Measurements from ENCODE around the gene FALEC.

FALEC gene

DNA sequence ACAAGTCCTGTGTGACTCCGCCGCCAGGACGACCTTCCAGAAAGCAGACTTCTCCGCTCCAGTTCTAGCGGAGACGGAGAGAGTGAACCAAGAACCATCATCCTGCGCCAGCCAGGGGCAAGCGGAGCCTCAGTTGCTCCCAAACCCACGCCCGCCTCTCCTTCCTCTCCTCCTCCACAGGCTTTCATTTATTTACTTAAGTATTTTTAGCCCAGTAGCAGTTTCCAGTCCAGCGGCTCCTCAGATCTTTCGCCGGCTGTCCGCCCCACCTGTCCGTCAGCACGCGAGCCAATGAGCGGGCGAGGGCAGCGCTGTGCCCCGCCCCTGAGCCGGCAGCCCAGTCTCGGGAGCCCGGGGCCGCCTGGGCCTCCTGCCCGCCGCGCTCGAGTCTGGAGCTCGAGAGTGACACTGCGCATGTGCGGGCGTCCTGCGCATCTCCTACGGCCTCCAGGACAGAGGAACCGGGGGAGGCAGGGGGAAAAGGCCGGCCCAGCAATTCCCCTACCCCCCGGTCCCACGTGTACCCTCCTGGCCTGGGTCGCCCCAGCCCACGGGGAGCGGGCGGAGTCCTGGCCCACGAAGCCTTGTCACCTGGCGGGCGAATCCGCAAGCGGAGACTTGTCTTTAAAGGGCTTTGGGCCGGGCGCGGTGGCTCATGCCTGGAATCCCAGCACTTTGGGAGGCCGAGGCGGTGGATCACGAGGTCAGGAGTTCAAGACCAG lies at the start of gene FALEC:
TSS of gene FALEC (plus strand) at position 425 of the 722 bp plus-strand sequence.
- DNase-seq = peak; percentile 96

DNA sequence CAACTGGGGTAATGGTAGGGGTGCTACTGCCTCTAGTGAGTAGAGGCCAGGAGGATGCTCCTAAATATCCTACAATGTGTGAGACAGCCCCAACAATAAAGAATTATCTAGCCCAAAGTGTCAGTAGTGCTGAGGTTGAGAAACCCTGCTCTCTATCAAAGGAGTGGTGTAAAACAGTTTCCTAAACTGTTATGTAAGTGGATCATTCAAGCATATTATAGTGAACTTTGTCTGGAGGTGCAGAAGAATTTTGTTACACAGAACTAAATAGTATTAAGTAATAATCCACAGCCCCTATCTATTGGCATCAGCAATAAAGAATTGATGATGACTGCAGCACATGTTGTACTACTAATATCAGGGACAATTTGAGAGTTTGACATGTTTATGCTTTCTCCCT lies 48.6 kb upstream of the FALEC start:
- no peak for DNase-seq

DNA sequence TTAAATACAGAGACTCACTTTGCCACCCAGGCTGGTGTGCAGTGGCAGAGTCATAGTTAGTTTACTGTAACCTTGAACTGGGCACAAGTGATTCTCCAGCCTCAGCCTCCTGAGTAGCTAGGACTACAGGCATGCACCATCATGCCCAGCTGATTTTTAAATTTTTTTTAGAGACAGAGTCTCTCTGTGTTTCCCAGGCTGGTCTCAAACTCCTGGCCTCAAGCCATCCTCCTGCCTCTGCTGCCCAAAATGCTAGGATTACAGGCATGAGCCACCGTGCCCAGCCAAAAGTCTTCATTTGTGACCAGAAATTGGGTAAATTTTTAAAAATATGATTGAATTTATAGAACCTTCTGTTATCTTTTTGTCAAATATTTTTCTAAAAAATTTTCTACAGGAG lies 46.3 kb upstream of the FALEC start:
- no peak for DNase-seq

DNA sequence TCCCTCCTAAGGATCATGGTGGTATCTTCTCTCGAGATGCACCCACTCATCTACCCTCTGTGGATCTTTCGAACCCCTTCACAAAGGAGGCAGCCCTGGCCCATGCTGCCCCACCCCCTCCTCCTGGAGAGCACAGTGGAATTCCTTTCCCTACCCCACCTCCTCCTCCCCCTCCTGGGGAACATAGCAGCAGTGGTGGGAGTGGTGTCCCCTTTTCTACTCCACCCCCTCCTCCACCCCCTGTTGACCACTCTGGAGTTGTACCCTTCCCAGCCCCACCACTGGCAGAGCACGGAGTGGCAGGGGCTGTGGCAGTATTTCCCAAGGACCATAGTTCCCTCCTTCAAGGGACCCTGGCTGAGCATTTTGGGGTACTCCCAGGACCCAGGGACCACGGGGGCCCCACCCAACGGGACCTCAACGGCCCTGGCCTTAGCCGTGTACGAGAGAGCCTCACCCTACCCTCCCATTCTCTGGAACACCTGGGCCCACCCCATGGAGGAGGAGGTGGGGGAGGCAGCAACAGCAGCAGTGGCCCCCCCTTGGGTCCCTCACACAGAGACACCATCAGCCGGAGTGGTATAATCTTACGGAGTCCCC lies 42.9 kb upstream of the FALEC start:
- no peak for DNase-seq

DNA sequence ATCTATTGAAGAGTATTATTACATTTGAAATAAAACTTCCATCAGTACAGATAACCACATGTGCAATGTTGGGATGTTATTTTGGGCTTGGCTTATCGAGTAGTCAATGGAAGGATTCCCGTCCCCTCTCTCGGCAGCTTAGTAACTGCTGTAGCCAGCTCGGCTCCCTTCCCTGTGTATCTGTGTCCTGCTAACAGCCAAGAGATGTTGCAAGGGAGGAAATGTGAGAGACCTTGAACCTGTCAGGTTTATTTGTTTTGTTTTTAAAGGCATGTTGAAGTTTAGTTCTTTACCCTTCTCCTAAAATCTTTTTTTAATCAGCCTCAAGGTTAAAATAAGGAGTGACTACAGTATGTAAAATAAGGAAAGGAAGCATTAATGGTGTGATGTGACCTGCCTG lies 41.9 kb upstream of the FALEC start:
- no peak for DNase-seq

DNA sequence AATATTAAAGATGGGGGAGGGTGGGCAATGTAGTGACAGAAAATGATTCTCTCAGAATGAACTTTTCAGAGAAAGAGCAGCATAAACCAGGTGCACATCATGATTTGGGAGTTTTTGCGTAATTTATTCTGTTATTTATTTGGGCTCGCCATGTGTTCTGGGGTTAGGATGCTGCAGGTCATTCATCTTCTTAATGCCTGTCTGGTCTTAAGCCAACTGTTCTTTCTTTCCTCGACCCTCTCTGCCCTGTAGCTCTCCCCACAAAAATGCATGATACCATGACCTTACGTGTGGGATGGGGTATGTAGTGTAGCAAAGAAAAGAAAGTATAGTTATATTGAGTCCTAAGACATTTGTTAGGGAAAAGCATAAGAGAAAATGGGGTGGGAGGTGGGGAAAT lies 40.7 kb upstream of the FALEC start:
- DNase-seq = no peak

DNA sequence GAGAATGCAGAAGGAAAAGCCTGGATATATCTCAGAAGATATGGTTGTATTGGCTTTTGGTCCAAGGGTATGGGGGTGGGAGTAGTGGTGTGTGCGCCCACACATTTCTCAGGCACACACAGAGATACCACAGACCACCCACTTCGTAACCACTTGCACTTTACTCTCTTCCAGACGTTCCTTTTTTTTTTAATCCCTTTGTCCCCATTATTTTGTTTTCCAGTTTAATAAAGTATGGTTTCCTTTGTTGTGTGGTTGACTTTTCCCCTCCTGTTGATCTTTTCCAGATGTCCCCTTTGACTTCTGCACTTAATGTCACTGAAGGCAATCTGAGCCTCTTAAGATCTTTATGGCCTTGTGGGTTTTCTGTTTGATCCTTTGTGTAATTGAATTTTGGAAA lies 38.8 kb upstream of the FALEC start:
- DNase-seq = no peak

DNA sequence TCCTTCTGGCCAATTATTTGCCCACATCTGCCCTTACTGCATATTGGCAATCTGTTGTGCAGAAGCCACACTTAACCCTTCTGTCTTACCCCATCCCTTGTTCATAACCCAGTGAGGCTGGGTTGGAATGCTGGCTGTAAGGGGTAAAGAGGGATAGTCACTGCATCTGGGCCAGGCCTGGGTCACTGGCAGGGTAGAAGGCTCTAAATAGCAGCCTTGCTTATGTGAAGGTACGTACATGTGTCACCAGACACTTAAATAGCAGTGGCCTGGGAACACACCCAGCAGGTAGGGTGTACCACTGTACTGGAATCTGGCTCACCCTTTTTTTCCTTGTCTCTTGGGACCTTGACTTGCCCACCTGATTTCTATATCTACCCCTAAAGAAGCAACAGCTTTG lies 38.2 kb upstream of the FALEC start:
- no peak for DNase-seq

DNA sequence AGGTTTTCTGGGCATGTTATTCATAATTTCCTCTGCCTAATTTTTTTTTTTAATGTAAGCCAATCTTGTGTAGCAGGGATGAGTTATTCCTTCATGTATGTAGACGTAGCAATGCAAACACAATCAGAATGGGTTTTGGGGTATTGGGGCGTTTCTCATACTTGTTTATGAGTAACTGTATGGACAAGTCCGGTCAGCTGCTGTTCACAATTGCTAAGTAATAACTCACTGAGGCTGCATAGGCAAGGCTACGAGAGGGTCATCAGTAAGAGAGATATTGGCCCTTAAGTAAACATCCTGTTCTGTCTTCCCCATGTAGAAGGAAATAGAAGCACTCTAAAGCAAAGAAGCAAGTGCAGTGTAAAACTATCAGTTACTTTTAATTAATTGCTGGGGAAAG lies 37.8 kb upstream of the FALEC start:
- DNase-seq = no peak

DNA sequence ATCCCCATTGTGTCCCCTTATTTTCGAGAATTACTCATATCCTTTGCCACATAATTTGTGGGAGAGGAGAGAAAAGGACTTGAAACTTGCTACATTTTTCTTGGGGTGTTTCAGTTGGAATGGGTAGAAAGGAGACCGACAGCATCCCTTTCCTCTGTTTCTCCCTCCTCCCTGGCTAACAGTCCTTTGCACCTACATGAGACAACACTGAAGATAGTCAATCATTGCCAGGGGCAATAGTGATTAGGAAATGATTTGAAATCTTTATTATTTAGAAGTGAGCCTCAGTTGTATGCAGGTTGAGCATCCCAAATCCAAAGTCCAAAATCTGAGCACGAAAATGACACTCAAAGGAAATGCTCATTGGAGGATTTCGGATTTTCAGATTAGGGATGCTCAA lies 36.2 kb upstream of the FALEC start:
- DNase-seq = no peak

DNA sequence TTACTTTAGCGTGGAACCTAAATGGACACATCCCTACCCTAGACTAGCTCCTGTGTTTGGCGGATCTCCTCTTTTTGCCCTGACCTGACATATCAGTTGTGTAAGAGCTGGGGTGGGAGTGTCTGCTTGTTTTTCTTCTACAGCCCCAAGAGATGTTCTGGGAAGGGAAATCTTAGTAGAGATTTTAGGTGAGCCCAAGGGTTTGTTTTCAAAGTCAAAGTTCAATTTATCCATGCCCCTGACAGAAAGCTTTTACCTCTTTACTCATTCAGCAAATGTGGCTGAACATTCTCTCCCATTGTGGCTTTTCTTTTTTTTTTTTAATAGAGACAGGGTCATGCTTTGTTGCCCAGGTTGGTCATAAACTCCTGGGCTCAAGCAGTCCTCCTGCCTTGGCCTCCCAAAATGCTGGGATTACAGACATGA lies 35.6 kb upstream of the FALEC start:
- no peak for DNase-seq

DNA sequence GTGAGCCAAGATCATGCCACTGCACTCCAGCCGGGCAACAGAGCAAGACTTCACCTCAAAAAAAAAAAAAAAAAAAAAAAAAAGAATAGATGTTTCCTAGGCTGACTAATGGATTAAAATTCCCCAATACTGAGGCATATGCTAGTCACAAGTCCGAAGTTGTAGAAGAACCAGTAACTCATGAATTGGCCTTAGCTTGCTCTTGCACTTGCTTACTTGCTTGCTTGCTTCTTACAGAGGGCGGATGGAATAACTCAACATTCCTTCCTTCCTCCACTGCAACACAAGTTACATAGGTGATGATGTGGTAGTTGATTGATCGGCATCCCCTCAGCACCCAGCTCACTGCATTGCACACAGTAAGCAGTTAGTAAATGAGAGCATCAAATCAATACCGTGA lies 31.1 kb upstream of the FALEC start:
- no peak for DNase-seq

DNA sequence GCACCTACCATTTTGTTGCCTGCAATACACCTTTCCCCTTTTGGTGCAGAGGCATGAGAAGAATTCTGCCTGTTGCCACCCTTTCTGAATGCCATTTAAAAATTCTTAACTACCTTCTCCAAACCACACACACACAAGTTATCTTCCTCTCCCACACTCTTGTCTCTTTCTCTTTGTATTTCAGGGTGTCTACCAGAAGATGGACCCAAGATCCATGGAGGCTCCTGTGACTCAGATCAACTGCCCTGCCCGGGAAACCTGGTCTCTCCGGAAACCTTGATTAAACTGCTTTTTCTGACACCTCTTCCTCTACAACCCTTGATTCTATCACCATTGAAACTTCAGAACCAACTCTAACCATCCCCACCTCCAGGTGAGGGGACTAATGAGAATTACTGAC lies 30.7 kb upstream of the FALEC start:
- no peak for DNase-seq

DNA sequence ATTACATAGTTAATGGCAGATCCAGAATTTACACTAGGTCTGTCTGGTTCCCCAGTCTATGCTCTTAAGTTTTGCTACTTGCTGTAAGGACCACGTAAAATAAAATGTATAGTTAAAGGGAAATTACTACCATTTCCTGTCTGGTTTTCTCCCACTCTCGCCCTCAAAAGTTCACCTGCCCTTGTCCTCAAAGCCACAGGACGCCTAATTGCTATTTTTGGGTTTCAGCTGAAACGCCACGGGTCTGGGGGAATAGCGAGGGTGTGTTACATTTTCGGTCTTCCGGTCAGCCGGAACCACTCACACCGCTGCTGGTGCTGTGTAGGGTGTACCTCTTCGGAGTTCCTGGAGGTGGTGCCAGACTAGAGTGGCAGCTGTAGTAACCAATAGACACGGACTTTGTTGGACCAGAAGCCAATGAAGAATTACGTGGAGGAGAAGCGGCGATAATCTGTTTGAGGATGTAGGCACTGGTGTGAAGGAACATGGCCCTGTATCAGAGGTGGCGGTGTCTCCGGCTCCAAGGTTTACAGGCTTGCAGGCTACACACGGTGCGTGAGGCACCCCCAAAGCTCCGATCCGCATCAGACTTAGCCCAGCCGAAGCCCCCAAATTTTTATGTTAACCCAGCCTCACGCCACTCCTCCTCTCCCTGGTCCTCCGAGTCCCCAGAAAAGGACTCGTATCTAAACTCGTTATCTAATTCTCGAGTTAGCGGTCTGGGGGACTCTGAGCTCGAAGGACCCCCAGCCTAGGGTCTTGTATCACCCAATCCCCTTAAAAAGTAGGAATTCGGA lies 28.4 kb upstream of the FALEC start, which contains the start of gene TARS2:
TSS of gene TARS2 (plus strand) at position 454 of the 797 bp plus-strand sequence. CDS start at position 486, 32 bp downstream.
- peak; percentile 98 for DNase-seq

DNA sequence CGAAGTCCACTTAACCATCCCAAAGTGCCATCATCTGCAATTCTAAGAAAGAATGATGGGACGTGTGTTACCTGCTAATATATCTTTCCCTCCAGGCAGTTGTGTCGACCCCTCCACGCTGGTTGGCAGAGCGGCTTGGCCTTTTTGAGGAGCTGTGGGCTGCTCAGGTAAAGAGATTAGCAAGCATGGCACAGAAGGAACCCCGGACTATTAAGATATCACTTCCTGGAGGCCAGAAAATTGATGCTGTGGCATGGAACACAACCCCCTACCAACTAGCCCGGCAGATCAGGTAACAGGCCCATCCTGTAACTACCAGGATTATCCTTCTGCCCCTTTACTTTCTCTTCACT lies 27.8 kb upstream of the FALEC start:
- DNase-seq = no peak

DNA sequence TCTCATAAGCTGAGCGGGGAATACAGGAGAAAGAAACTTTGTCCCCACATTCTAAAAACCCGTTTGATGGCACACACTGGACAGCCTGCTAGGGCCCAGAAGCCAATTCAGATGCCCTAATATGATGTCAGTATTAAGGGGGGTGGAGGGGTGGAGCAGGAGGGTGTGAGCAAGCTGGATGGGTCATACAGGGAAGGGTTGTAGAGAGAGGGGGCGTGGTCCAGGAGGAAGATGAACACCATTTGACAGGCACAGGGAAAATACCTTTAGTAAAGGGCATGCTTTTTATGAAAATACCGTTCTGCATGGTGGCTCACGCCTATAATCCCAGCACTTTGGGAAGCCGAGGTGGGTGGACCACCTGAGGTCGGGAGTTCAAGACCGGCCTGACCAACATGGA lies 22.4 kb upstream of the FALEC start:
- DNase-seq = no peak

DNA sequence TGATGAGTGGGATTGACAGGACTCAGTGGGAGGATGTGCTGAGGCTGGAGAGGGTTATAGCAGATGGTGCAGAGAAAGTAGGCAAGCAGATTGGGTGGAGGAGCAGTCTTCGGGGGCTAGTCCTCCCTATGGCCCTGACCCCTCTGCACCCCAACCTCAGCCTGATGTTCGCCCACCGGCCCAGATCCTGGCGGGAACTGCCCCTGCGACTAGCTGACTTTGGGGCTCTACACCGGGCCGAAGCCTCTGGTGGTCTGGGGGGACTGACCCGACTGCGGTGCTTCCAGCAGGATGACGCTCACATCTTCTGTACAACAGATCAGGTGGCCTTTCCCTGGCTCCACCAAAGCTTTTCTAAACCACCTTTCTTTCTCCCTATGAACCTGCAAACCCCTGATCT lies 17.2 kb upstream of the FALEC start:
- no peak for DNase-seq

DNA sequence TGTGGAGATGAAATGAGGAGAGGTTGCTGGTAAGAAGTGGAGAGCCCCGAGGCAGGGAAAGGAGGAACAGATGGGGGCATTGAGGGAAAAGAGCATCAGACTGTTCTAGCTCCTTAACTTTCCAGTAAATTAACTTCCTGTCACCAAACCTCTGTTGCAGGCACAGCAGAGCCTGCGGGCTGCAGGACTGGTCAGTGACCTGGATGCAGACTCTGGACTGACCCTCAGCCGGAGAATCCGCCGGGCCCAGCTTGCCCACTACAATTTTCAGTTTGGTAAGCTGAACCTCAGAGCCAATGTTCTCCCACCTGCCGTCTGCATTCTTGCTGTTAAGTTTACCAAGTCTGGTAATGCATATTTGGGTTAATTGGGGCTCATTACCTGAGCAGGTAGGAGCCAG lies 10.1 kb upstream of the FALEC start:
- DNase-seq = no peak

DNA sequence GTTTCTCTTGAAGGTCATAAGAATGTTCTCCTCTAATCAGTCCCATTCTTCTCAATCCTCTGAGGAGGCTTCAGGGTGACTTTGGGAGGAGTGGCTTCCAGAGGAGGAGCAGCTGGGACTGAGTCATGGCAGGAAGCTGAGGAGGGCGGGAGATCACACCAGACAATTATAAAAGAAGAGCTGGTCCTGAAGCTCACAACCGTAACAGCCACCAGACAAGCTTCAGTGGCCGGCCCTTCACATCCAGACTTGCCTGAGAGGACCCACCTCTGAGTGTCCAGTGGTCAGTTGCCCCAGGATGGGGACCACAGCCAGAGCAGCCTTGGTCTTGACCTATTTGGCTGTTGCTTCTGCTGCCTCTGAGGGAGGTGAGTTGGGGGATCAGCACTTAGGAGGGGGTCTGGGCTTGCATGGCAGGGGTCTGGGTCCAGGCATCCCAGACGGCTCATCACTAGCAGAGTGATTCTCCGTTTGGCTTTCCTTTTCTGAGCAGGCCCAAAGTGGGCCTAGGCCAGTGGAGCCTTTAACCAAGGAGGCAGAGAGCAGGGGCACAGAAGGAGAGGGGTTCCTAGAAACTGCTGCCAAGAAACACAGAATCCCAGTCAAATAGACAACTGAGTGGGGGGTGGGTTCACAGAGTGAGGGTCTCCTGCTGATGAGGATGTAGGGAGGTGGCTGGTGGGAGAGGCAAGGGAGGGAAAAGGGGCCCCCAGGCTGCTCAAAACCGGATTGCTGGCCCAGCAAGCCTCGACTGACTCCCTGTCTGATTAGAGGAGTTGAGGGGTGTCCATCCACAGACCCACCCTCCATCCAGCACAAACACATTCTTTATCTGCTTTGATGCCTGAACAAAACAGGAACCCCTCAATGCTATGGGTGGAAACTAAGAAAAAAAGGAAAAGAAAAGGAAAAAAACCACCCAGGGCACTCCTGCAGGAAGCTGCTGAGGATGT lies 7.4 kb upstream of the FALEC start, which contains the start of gene ECM1:
TSS of gene ECM1 (plus strand) at position 198 of the 953 bp plus-strand sequence. CDS start at position 299, 101 bp downstream.
- DNase-seq = no peak

DNA sequence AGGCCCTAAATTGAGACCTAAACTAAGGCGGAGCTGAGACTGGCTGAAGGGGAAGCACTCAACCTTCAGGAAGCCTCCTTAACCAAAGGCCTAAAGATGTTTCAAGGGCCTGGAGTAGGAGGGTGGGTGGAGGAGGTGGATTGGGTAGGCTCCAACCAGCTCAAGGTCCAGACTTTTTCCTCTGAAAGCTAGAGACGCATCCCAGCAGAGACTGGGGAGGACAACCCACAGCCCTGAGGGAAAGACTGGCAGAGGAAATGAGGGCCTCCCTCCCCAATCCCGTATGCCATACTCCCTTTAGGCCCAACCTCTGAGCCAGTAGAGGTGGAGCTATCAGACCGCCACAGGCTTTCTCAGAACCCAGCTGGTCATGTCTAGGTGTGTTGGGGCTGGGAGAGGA lies 6.6 kb upstream of the FALEC start:
- no peak for DNase-seq

DNA sequence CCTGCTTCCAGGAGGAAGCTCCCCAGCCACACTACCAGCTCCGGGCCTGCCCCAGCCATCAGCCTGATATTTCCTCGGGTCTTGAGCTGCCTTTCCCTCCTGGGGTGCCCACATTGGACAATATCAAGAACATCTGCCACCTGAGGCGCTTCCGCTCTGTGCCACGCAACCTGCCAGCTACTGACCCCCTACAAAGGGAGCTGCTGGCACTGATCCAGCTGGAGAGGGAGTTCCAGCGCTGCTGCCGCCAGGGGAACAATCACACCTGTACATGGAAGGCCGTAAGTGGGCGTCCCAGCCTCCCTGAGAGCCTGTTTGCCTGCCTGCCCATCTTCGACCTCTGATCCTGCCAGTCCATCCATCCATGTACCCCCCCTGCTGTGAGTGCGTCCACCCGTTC lies 4.0 kb upstream of the FALEC start:
- DNase-seq = no peak

DNA sequence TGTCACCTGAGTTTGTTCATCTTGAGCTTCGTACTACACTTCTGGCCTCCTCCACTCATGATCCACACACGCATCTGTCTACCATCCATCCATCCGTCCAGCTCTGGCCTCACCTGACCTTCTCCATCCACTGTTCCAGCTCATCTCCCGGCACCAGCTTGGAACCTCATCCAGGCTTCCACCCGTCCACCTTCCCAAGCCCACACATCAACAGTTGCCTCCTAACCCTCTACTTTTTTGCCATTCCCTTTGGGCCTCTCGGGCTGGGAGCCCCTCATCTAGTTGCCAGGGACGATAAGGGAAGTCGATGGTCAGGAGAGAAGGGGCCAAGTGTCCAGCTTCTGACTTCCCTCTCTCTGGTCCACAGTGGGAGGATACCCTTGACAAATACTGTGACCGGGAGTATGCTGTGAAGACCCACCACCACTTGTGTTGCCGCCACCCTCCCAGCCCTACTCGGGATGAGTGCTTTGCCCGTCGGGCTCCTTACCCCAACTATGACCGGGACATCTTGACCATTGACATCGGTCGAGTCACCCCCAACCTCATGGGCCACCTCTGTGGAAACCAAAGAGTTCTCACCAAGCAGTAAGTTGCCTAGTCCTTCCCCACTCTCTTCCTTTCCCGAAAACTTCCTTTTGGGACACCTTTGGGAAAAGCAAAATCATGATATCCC lies 3.4 kb upstream of the FALEC start:
- DNase-seq = no peak
